ENCODE measurements around the gene MAP3K20.
"Not testable (repeated sequence)": the region's sequence is repeated elsewhere in the genome, so short reads cannot be mapped to it uniquely, and the experiment has no call there.

Gene MAP3K20

GRCh38 chr2:173174339-173174738, 98.7 kb downstream of the MAP3K20 start:
- not testable (repeated sequence) for H3K9ac ChIP-seq (ENCODE audit: low read depth in 1 of 2, low read length in 2 of 2); H3K4me3 ChIP-seq (ENCODE audit: low read length in 2 of 2); H3K9me3 ChIP-seq (ENCODE audit: control insufficient read depth in 2 of 2, low read length in 2 of 2); H3K27me3 ChIP-seq (ENCODE audit: control insufficient read depth in 2 of 2, insufficient read depth in 2 of 2, low read length in 2 of 2); H3K27ac ChIP-seq (ENCODE audit: low read depth in 2 of 2, low read length in 2 of 2); H3K4me1 ChIP-seq (ENCODE audit: control insufficient read depth in 2 of 2, insufficient read depth in 2 of 2, low read length in 2 of 2); H3K36me3 ChIP-seq (ENCODE audit: control insufficient read depth in 2 of 2, insufficient read depth in 2 of 2, low read length in 2 of 2)

- no peaks in the 10 kb centered on the region for H3K36me3 ChIP-seq (ENCODE audit: control insufficient read depth in 2 of 2, insufficient read depth in 2 of 2, low read length in 2 of 2)
- H3K9ac ChIP-seq (ENCODE audit: low read depth in 1 of 2, low read length in 2 of 2) = no peak overlapping the region
- H3K4me3 ChIP-seq (ENCODE audit: low read length in 2 of 2) = no peak overlapping the region
- H3K4me1 ChIP-seq (ENCODE audit: control insufficient read depth in 2 of 2, insufficient read depth in 2 of 2, low read length in 2 of 2) = no peaks in the 10 kb centered on the region
- no peak overlapping the region for H3K27ac ChIP-seq (ENCODE audit: low read depth in 2 of 2, low read length in 2 of 2)
- H3K9me3 ChIP-seq (ENCODE audit: control insufficient read depth in 2 of 2, low read length in 2 of 2) = no peaks in the 10 kb centered on the region
- H3K27me3 ChIP-seq (ENCODE audit: control insufficient read depth in 2 of 2, insufficient read depth in 2 of 2, low read length in 2 of 2) = no peaks in the 10 kb centered on the region
These were observed 99.6 kb downstream of the MAP3K20 start for GRCh38 chr2:173175222-173175621.

GRCh38 chr2:173181982-173182381, 106.3 kb downstream of the MAP3K20 start:
- no peak overlapping the region for H3K9ac ChIP-seq (ENCODE audit: low read depth in 1 of 2, low read length in 2 of 2)
- H3K4me3 ChIP-seq (ENCODE audit: low read length in 2 of 2) = no peak overlapping the region
- H3K9me3 ChIP-seq (ENCODE audit: control insufficient read depth in 2 of 2, low read length in 2 of 2) = peaks cover 0 to 1% of the 10 kb centered on the region in 2 donors
- no peak overlapping the region for H3K27ac ChIP-seq (ENCODE audit: low read depth in 2 of 2, low read length in 2 of 2)
- H3K27me3 ChIP-seq (ENCODE audit: control insufficient read depth in 2 of 2, insufficient read depth in 2 of 2, low read length in 2 of 2) = no peaks in the 10 kb centered on the region
- no peaks in the 10 kb centered on the region for H3K36me3 ChIP-seq (ENCODE audit: control insufficient read depth in 2 of 2, insufficient read depth in 2 of 2, low read length in 2 of 2)
- H3K4me1 ChIP-seq (ENCODE audit: control insufficient read depth in 2 of 2, insufficient read depth in 2 of 2, low read length in 2 of 2) = no peaks in the 10 kb centered on the region

GRCh38 chr2:173184031-173185004, 108.7 kb downstream of the MAP3K20 start:
- H3K36me3 ChIP-seq (ENCODE audit: control insufficient read depth in 2 of 2, insufficient read depth in 2 of 2, low read length in 2 of 2) = no peaks in the 10 kb centered on the region
- H3K27ac ChIP-seq (ENCODE audit: low read depth in 2 of 2, low read length in 2 of 2) = no peak overlapping the region
- no peak overlapping the region for H3K9ac ChIP-seq (ENCODE audit: low read depth in 1 of 2, low read length in 2 of 2)
- H3K9me3 ChIP-seq (ENCODE audit: control insufficient read depth in 2 of 2, low read length in 2 of 2) = peaks cover 0 to 1% of the 10 kb centered on the region in 2 donors
- no peaks in the 10 kb centered on the region for H3K27me3 ChIP-seq (ENCODE audit: control insufficient read depth in 2 of 2, insufficient read depth in 2 of 2, low read length in 2 of 2)
- no peaks in the 10 kb centered on the region for H3K4me1 ChIP-seq (ENCODE audit: control insufficient read depth in 2 of 2, insufficient read depth in 2 of 2, low read length in 2 of 2)
- no peak overlapping the region for H3K4me3 ChIP-seq (ENCODE audit: low read length in 2 of 2)

- Histone ChIP-seq H3K4me3 (ENCODE audit: low read length in 2 of 2) (no peak overlapping the region), H3K4me1 (ENCODE audit: control insufficient read depth in 2 of 2, insufficient read depth in 2 of 2, low read length in 2 of 2) (no peaks in the 10 kb centered on the region), H3K9me3 (ENCODE audit: control insufficient read depth in 2 of 2, low read length in 2 of 2) (peaks cover 0 to 1% of the 10 kb centered on the region in 2 donors), H3K36me3 (ENCODE audit: control insufficient read depth in 2 of 2, insufficient read depth in 2 of 2, low read length in 2 of 2) (no peaks in the 10 kb centered on the region), H3K27me3 (ENCODE audit: control insufficient read depth in 2 of 2, insufficient read depth in 2 of 2, low read length in 2 of 2) (no peaks in the 10 kb centered on the region), H3K9ac (ENCODE audit: low read depth in 1 of 2, low read length in 2 of 2) (no peak overlapping the region), H3K27ac (ENCODE audit: low read depth in 2 of 2, low read length in 2 of 2) (no peak overlapping the region)
These were observed 109.8 kb downstream of the MAP3K20 start for GRCh38 chr2:173185437-173185836.

GRCh38 chr2:173187941-173188788, 112.5 kb downstream of the MAP3K20 start:
- Histone ChIP-seq H3K9ac (ENCODE audit: low read depth in 1 of 2, low read length in 2 of 2) (no peak overlapping the region), H3K27ac (ENCODE audit: low read depth in 2 of 2, low read length in 2 of 2) (no peak overlapping the region), H3K36me3 (ENCODE audit: control insufficient read depth in 2 of 2, insufficient read depth in 2 of 2, low read length in 2 of 2) (no peaks in the 10 kb centered on the region), H3K9me3 (ENCODE audit: control insufficient read depth in 2 of 2, low read length in 2 of 2) (no peaks in the 10 kb centered on the region), H3K4me1 (ENCODE audit: control insufficient read depth in 2 of 2, insufficient read depth in 2 of 2, low read length in 2 of 2) (no peaks in the 10 kb centered on the region), H3K27me3 (ENCODE audit: control insufficient read depth in 2 of 2, insufficient read depth in 2 of 2, low read length in 2 of 2) (no peaks in the 10 kb centered on the region), H3K4me3 (ENCODE audit: low read length in 2 of 2) (no peak overlapping the region)

GRCh38 chr2:173191601-173192000, 116.0 kb downstream of the MAP3K20 start:
- H3K4me1 ChIP-seq (ENCODE audit: control insufficient read depth in 2 of 2, insufficient read depth in 2 of 2, low read length in 2 of 2) = no peaks in the 10 kb centered on the region
- H3K9me3 ChIP-seq (ENCODE audit: control insufficient read depth in 2 of 2, low read length in 2 of 2) = no peaks in the 10 kb centered on the region
- no peak overlapping the region for H3K9ac ChIP-seq (ENCODE audit: low read depth in 1 of 2, low read length in 2 of 2)

GRCh38 chr2:173192071-173192470, 116.4 kb downstream of the MAP3K20 start:
- Histone ChIP-seq H3K9me3 (ENCODE audit: control insufficient read depth in 2 of 2, low read length in 2 of 2) (no peaks in the 10 kb centered on the region), H3K27me3 (ENCODE audit: control insufficient read depth in 2 of 2, insufficient read depth in 2 of 2, low read length in 2 of 2) (no peaks in the 10 kb centered on the region), H3K9ac (ENCODE audit: low read depth in 1 of 2, low read length in 2 of 2) (no peak overlapping the region), H3K4me3 (ENCODE audit: low read length in 2 of 2) (no peak overlapping the region), H3K36me3 (ENCODE audit: control insufficient read depth in 2 of 2, insufficient read depth in 2 of 2, low read length in 2 of 2) (no peaks in the 10 kb centered on the region), H3K4me1 (ENCODE audit: control insufficient read depth in 2 of 2, insufficient read depth in 2 of 2, low read length in 2 of 2) (no peaks in the 10 kb centered on the region), H3K27ac (ENCODE audit: low read depth in 2 of 2, low read length in 2 of 2) (no peak overlapping the region)

More at GRCh38 chr2:173191601-173192000, 116.0 kb downstream of the MAP3K20 start:
- Histone ChIP-seq H3K27ac (ENCODE audit: low read depth in 2 of 2, low read length in 2 of 2) (no peak overlapping the region), H3K36me3 (ENCODE audit: control insufficient read depth in 2 of 2, insufficient read depth in 2 of 2, low read length in 2 of 2) (no peaks in the 10 kb centered on the region), H3K27me3 (ENCODE audit: control insufficient read depth in 2 of 2, insufficient read depth in 2 of 2, low read length in 2 of 2) (no peaks in the 10 kb centered on the region), H3K4me3 (ENCODE audit: low read length in 2 of 2) (no peak overlapping the region)

GRCh38 chr2:173193925-173194324, 118.3 kb downstream of the MAP3K20 start:
- no peak overlapping the region for H3K9ac ChIP-seq (ENCODE audit: low read depth in 1 of 2, low read length in 2 of 2)
- no peaks in the 10 kb centered on the region for H3K9me3 ChIP-seq (ENCODE audit: control insufficient read depth in 2 of 2, low read length in 2 of 2)
- no peak overlapping the region for H3K27ac ChIP-seq (ENCODE audit: low read depth in 2 of 2, low read length in 2 of 2)
- H3K27me3 ChIP-seq (ENCODE audit: control insufficient read depth in 2 of 2, insufficient read depth in 2 of 2, low read length in 2 of 2) = no peaks in the 10 kb centered on the region
- H3K4me1 ChIP-seq (ENCODE audit: control insufficient read depth in 2 of 2, insufficient read depth in 2 of 2, low read length in 2 of 2) = no peaks in the 10 kb centered on the region
- H3K4me3 ChIP-seq (ENCODE audit: low read length in 2 of 2) = no peak overlapping the region
- H3K36me3 ChIP-seq (ENCODE audit: control insufficient read depth in 2 of 2, insufficient read depth in 2 of 2, low read length in 2 of 2) = no peaks in the 10 kb centered on the region

- no peak overlapping the region for H3K9ac ChIP-seq (ENCODE audit: low read depth in 1 of 2, low read length in 2 of 2)
- H3K4me1 ChIP-seq (ENCODE audit: control insufficient read depth in 2 of 2, insufficient read depth in 2 of 2, low read length in 2 of 2) = no peaks in the 10 kb centered on the region
- H3K27ac ChIP-seq (ENCODE audit: low read depth in 2 of 2, low read length in 2 of 2) = no peak overlapping the region
- no peaks in the 10 kb centered on the region for H3K36me3 ChIP-seq (ENCODE audit: control insufficient read depth in 2 of 2, insufficient read depth in 2 of 2, low read length in 2 of 2)
- no peaks in the 10 kb centered on the region for H3K9me3 ChIP-seq (ENCODE audit: control insufficient read depth in 2 of 2, low read length in 2 of 2)
- no peaks in the 10 kb centered on the region for H3K27me3 ChIP-seq (ENCODE audit: control insufficient read depth in 2 of 2, insufficient read depth in 2 of 2, low read length in 2 of 2)
- H3K4me3 ChIP-seq (ENCODE audit: low read length in 2 of 2) = no peak overlapping the region
These were observed 119.5 kb downstream of the MAP3K20 start for GRCh38 chr2:173195100-173195499.
